Body of pancreas (tissue), 4 donors: ENCODE data around the gene DUOXA1.

Experiments used
- POLR2A ChIP-seq, 3 donors: fragments of 450-650 bp; IDR thresholded peaks; one replicate each; pipeline ENCODE4 v1.6.1; 2016; ENCODE audit warnings: antibody characterized with exemption in 3 of 3, mild to moderate bottlenecking in 2 of 3
- TF ChIP-seq, protein P1 (sequence below), 7 experiments: fragments of 450-650 bp in 4 of 7; fragments of 200-600 bp in 3 of 7; sonication (generic) in 3 of 7; IDR thresholded peaks; one replicate each; pipeline ENCODE4 v1.5.1; 2016 to 2019; ENCODE audit warnings: antibody characterized with exemption in 7 of 7

DNA sequence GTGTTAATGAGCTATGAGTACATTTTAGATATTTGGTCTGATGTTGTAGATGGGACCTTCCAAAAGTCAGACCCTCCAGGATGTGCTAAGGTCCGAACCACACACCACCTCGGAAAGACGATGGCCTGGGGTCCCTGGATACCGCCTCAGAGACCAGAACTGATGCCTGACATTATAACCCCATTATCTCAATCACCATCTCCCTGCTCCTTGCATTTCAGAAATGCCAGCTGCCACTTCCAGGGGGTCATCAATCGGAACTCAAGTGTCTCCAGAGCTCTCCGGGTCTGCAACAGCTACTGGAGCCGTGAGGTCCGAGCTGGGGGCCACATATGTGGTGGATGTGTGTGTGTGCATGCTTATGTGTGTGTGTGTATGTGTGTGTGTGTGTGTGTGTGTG is 8.0 kb upstream of the DUOXA1 start:
- TF ChIP-seq, protein P1, sequence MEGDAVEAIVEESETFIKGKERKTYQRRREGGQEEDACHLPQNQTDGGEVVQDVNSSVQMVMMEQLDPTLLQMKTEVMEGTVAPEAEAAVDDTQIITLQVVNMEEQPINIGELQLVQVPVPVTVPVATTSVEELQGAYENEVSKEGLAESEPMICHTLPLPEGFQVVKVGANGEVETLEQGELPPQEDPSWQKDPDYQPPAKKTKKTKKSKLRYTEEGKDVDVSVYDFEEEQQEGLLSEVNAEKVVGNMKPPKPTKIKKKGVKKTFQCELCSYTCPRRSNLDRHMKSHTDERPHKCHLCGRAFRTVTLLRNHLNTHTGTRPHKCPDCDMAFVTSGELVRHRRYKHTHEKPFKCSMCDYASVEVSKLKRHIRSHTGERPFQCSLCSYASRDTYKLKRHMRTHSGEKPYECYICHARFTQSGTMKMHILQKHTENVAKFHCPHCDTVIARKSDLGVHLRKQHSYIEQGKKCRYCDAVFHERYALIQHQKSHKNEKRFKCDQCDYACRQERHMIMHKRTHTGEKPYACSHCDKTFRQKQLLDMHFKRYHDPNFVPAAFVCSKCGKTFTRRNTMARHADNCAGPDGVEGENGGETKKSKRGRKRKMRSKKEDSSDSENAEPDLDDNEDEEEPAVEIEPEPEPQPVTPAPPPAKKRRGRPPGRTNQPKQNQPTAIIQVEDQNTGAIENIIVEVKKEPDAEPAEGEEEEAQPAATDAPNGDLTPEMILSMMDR (IDR thresholded peaks at IDR 0.05): no peak
- TF ChIP-seq POLR2A (IDR thresholded peaks at IDR 0.05): no peak
